Measurements from ENCODE around the gene SLC25A26. TPM values are rescaled to one million over a fixed set of nuclear protein-coding genes. Genes with fewer than 3 reads are reported as not detected.
"Not testable (repeated sequence)": the region's sequence is repeated elsewhere in the genome, so short reads cannot be mapped to it uniquely, and the experiment has no call there.

Gene SLC25A26
- total and polyA plus RNA-seq, 12 donors = 12.1 to 44.2 (median 31.0) TPM

DNA sequence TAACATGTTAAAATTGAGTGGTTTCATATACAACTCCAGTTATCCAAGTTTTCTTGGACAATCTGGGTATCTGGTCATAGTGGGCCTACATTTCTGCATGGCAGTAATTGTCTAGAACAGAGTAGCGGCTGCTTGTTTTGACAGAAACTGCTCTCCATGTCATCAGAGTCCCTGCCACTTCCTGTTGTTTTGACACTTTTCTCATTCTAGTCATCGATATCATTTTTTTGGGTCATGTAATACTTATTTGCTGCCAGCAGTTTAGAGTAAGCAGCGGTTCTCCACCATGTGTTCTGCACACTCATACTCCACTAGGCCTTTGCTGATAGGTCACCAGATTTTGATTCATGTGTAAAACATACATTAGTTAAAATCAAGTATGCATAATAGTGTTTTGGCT, 81.5 kb downstream of the SLC25A26 start:
- H3K4me1 ChIP-seq = peaks cover 2 to 16% (median 12%) of the 10 kb centered on the region in 9 donors
- no peak overlapping the region for H3K4me3 ChIP-seq
- H3K27ac ChIP-seq = peak overlapping the region in 3 of 10 donors; percentile 15 to 84 (median 21)
- no peak for DNase-seq
- H3K36me3 ChIP-seq = no peaks in the 10 kb centered on the region
- intact Hi-C loops (cut with DNase I) = no loop called here
- H3K27me3 ChIP-seq = no peaks in the 10 kb centered on the region
- TF ChIP-seq, protein P1, sequence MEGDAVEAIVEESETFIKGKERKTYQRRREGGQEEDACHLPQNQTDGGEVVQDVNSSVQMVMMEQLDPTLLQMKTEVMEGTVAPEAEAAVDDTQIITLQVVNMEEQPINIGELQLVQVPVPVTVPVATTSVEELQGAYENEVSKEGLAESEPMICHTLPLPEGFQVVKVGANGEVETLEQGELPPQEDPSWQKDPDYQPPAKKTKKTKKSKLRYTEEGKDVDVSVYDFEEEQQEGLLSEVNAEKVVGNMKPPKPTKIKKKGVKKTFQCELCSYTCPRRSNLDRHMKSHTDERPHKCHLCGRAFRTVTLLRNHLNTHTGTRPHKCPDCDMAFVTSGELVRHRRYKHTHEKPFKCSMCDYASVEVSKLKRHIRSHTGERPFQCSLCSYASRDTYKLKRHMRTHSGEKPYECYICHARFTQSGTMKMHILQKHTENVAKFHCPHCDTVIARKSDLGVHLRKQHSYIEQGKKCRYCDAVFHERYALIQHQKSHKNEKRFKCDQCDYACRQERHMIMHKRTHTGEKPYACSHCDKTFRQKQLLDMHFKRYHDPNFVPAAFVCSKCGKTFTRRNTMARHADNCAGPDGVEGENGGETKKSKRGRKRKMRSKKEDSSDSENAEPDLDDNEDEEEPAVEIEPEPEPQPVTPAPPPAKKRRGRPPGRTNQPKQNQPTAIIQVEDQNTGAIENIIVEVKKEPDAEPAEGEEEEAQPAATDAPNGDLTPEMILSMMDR (IDR thresholded peaks at IDR 0.05) = no peak
- WGBS, 2 donors = 72 to 88% methylated on average over 3 of the region's 3 CpGs
- peaks cover 0 to 8% (median 0%) of the 10 kb centered on the region in 11 donors for H3K9me3 ChIP-seq
- peak in 4 of 8 donors; percentile 8 to 48 (median 44) for ATAC-seq

GRCh38 chr3:66303491-66303901, 82.7 kb downstream of the SLC25A26 start:
- Histone ChIP-seq H3K4me1 (peaks cover 0 to 4% (median 3%) of the 10 kb centered on the region in 9 donors), H3K27ac (peak overlapping the region in 2 of 10 donors; percentile 15 to 83), H3K27me3 (no peaks in the 10 kb centered on the region), H3K9me3 (peaks cover 0 to 8% (median 0%) of the 10 kb centered on the region in 11 donors), H3K36me3 (no peaks in the 10 kb centered on the region), H3K4me3 (no peak overlapping the region)
- 95 to 97% methylated on average over 3 of the region's 3 CpGs for WGBS, 2 donors
- ATAC-seq (peak in 3 of 8 donors; percentile 5 to 55 (median 37)), DNase-seq (no peak)
- TF ChIP-seq, protein P1 (IDR thresholded peaks at IDR 0.05) = no peak
- intact Hi-C loops (cut with DNase I) = no loop called here

DNA sequence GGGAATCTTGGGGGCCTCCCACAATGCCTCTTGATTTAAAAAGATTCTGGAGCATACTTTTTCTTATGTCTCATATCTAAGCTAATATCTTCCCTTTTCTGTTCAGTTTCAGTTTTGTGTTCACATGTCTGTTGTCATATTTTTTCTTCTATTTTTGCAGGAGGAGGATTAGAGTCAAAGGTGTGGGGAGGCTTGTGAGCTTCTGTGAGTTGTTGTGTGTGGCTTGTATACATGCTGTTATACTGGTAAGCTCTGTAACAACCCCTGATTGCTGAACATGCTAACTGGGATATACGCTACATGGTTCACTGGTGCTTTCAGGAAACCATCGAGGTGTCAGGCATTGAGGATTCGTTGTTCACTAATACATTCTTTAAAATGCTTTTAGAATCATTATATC, 83.5 kb downstream of the SLC25A26 start:
- H3K36me3 ChIP-seq = no peaks in the 10 kb centered on the region
- TF ChIP-seq, protein P1 (IDR thresholded peaks at IDR 0.05) = no peak
- H3K9me3 ChIP-seq = peaks cover 0 to 8% (median 0%) of the 10 kb centered on the region in 11 donors
- H3K27ac ChIP-seq = peak overlapping the region in 1 of 10 donors; percentile 83
- no peaks in the 10 kb centered on the region for H3K27me3 ChIP-seq
- H3K4me3 ChIP-seq = no peak overlapping the region
- DNase-seq (no peak), ATAC-seq (no peak)
- WGBS, 2 donors = 84 to 93% methylated on average over 3 of the region's 3 CpGs
- H3K4me1 ChIP-seq = peaks cover 0 to 3% (median 0%) of the 10 kb centered on the region in 9 donors
- intact Hi-C loops (cut with DNase I) = no loop called here

GRCh38 chr3:66306086-66306485, 85.3 kb downstream of the SLC25A26 start:
- Histone ChIP-seq H3K27ac (peak overlapping the region in 1 of 10 donors; percentile 83), H3K9me3 (peaks cover 0 to 25% (median 0%) of the 10 kb centered on the region in 11 donors)
- DNase-seq; H3K36me3 ChIP-seq; H3K4me3 ChIP-seq; H3K4me1 ChIP-seq; H3K27me3 ChIP-seq; ATAC-seq; intact Hi-C loops (cut with DNase I): not testable (repeated sequence)
- 96 to 97% methylated on average over 7 of the region's 7 CpGs for WGBS, 2 donors

GRCh38 chr3:66306991-66307390, 86.2 kb downstream of the SLC25A26 start:
- intact Hi-C loops (cut with DNase I) = not testable (repeated sequence)
- 69 to 74% methylated on average over 4 of the region's 4 CpGs for WGBS, 2 donors

More at GRCh38 chr3:66306991-66307390, 86.2 kb downstream of the SLC25A26 start:
- DNase-seq, H3K4me1 ChIP-seq, H3K4me3 ChIP-seq, ATAC-seq, H3K36me3 ChIP-seq, H3K27me3 ChIP-seq: not testable (repeated sequence)
- peak overlapping the region in 1 of 10 donors; percentile 36 for H3K27ac ChIP-seq
- peaks cover 0 to 29% (median 0%) of the 10 kb centered on the region in 11 donors for H3K9me3 ChIP-seq

Data from heart right ventricle (tissue), 16 donors.